ENCODE measurements around the gene ARHGAP11A.

The ARHGAP11A gene

DNA sequence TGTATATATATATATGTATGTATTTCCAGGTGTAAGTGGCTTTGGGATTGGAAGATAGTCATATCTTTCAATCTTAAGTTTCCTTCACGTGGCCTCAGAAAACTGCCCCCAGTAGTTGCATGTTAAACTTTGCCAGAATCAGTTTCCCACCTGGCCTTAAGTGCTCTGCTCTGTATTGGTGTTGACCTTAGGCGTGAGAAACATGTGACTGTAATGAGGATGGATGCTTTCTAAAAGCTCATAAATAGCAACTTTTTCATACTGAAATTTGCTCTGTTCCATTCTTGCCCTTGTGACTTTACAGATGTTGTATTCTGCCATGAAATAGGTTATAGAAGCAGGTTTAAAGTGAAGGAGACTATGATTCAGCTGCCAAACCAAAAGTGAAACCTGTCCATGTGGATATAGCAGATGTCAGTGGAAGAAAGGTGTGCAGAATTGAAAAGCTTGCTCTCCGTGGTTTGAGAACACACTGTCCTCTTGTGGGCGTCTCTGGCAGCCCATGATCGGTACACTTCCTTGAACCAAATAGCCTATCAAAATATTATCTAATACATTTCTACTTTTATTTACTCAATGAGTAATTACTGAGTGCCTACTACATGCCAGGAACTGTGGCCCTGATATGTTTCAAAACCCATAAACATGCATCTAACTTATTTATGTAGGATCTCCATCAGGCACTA, 42.0 kb downstream of the ARHGAP11A start:
- DNase-seq (ENCODE audit: low spot score) = no peak

DNA sequence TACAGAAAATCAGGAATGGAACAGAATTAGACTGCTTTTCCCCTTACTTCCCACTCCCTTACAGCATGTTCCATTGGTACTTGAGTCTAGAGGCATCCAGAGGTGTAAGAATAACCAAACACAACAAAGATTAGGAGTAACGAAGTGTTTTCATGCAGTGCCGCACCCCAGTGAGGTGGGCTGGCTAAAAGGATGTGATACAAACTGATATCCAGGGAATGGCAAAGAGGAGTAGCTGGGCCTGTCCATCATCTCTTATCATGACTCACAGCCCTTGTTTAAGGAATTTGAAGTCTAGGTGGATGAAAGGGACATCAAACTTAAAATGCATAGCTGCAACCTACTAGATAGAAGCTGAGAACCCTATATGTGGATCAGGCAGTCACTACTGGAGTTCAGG, 42.6 kb downstream of the ARHGAP11A start:
- no peak for DNase-seq (ENCODE audit: low spot score)

- DNase-seq (ENCODE audit: low spot score) = no peak
These were observed 44.2 kb downstream of the ARHGAP11A start for GRCh38 chr15:32659340-32660155.

- DNase-seq (ENCODE audit: low spot score) = no peak
These were observed 48.4 kb downstream of the ARHGAP11A start for GRCh38 chr15:32663671-32664070.

DNA sequence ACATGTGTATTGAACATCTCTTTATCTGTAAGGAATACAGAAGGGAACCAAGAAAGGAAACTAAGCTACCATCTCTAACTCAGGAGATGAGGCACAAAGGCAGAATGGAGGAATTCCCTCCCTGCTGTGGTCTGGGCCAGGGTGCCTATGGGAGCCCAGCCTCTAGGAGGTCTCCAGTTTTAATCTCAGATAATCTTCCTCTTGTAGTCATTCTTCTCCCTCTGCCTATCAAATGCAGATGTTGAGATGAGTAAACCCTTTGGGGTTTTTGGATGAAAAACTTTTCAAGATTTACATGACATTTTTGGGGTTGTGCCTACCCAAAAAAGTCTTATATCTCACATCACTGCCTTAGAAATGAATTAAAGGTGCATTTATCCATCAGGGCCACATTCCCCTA, 49.5 kb downstream of the ARHGAP11A start:
- no peak for DNase-seq (ENCODE audit: low spot score)

DNA sequence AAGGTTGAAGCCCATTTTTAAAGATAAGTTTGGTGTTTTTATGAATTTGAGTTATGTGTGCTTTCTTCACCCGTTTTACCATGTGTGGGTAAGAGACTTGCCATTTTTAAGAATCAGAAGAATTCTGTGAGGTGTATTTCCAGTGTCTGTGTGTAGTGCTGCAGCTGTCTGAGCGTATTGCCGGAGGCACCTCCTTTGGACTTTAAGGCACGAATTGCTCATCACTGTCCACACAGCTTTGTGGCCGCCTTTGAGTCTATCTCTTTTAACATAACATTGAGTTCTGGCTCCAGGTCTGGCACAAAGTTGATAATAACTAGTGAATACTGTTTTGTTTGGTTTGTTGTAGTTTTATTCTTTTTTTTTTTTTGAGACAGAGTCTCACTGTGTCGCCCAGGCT, 52.0 kb downstream of the ARHGAP11A start:
- no peak for DNase-seq (ENCODE audit: low spot score)

DNA sequence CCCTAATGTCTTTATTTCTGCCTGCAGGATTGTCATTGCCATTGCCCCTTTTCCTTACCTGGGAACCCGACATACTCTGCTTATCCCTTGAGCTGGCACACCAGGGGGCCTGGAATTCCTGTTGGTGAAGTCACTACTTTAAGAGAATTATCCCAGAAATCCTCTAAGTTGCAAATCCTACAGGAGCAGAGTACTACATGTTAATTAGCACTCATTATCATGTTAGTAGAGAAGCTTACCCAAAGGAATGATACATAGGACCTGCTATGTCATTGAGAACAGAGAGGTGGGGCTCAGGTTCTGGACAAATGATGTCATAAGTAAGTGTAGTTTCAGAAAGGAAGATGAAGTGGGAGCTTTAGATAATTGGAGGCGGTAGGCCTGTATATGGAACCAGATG, 53.6 kb downstream of the ARHGAP11A start:
- no peak for DNase-seq (ENCODE audit: low spot score)

GRCh38 chr15:32669896-32670611, 54.8 kb downstream of the ARHGAP11A start:
- DNase-seq (ENCODE audit: low spot score) = peak; percentile 78

- DNase-seq (ENCODE audit: low spot score) = no peak
These were observed 55.3 kb downstream of the ARHGAP11A start for GRCh38 chr15:32670623-32671022.

DNA sequence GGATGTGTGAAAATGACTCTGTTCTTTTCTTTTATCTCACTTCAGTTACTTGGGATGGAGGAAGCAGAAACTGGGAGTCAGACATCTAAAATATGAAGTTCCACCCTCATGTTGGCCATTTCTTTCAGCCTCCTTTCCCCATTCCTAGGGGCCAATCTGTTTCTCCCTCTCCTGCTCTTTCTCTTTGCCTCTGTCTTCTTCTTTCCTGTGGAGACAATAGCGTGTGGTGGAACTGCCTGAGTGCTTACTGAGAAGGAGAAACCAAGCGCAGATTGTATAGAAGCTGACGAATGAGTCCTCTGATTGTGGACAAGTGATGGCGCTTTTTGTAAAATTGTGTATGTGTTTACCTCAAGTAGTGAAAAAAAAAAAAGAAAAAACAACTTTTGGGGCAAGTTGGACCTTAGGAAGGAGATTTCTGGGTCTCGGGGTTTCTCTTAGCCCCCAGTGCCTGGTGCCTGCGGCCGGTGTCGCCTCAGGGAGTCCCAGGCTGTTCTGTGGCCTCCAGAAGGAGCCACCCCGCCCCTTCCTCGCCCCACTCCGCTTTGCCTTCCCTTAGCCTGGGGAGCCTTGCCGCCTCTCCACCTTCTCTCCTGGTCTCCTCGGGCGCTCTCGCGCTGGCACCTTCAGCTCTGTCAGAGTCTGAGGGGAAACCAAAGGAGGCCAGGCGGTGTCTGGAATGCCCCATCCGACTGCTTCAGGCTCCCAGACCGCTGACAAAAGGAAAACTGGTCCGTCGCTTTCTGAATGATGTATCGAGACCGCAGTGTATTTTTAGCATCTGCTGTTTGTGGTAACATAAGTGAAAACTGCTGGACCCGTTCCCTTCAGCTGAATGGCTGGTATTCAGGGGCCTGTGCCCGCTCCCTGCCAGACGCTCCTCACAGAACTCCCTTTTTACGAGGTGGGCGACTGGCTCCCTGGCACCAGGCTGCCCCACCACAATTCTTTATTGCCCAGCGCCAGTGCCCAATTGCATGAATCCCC, 56.3 kb downstream of the ARHGAP11A start:
- no peak for DNase-seq (ENCODE audit: low spot score)

- no peak for DNase-seq (ENCODE audit: low spot score)
These were observed 59.4 kb downstream of the ARHGAP11A start for GRCh38 chr15:32674681-32675080.

DNA sequence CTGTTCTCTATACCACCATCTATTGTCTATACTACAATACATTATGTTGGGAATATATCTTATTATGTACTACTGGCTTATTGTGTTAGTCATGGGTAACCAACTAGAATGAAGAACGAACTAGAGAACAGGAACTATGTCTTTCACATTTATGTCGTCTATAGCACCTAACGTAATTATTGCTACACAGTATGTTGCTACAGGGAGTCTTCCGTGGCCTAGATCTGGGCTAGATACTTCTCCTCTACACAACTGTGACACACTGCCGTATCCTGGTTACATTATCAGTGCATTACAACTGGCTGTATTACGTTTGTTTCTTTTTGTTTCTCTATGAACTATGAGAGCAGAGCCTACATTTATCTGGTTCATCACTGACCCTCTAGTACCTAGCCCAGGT, 60.2 kb downstream of the ARHGAP11A start:
- DNase-seq (ENCODE audit: low spot score) = no peak

GRCh38 chr15:32676169-32676568, 60.9 kb downstream of the ARHGAP11A start:
- DNase-seq (ENCODE audit: low spot score) = no peak

DNA sequence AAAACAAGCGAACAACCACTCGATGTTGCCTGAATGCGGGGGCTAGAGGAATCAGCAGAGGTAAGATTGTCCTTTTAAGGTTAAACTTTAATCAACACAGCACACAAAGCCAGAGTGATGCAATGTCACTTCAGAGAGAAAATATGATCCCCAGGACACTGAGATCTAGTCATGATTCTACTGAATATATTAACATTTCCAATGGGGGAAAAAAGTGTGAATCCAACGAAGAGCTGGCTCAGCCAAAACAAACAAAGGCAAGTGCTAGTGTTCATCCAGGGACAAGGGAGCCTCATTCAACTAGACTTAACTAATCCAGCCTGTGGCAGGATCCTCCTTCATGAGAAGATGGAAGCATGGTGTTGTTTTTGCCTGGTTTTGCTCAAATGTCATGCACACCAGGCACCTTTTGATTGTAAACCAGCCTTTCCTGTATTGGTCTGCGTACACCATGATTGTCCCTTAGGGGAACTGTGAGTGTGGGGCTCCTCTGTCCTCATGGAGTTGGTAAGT, 62.0 kb downstream of the ARHGAP11A start:
- DNase-seq (ENCODE audit: low spot score) = peak; percentile 33

- DNase-seq (ENCODE audit: low spot score) = no peak
These were observed 64.0 kb downstream of the ARHGAP11A start for GRCh38 chr15:32679298-32679690.

DNA sequence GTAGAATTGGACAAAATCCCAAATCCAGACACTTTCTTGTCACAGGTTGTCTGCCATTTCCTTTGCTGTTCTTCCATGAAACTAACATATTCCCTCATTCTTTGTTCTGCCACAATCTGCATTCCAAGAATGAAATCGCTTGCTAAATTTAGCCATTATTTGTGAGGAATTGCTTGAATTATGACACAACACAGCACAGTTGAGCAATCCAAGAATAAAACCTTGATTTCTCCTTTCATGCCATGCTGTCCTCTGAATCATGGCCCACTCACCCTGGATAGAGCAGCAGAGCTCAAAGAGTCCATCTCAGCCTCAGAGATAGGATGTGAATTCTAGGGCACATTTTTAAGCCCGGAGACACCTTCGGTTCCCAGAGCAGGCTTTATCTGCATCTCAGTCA, 67.3 kb downstream of the ARHGAP11A start:
- no peak for DNase-seq (ENCODE audit: low spot score)

DNA sequence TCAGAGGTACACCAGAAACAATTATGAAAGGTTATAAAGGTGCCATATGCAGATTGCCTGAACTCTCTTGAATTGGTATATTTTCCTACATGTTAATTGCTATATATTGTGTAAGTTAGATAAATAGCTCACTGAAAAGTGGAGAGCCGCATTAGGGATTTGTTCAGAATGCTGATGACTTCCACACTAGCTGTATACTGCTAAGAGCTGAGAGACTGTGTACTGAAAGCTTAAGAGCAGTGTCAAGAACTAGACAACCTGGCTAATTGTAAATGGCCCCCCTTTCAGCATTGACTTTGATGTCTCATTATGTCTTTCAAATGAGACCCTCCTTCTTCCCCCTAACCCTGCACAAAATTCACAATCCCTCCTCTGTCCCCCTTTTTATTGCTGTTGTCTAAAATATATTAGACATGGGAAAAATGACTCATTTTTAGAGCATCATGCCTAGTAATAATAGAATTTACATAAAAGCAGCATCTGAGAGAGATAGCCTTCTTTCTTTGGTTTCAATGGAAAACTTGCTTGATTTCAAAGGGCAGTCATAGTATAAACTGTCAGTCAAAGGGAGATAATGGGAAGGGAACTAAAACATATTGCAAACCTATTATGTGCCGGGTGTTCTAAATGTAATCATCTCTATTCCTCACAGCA, 67.8 kb downstream of the ARHGAP11A start:
- DNase-seq (ENCODE audit: low spot score) = no peak

DNA sequence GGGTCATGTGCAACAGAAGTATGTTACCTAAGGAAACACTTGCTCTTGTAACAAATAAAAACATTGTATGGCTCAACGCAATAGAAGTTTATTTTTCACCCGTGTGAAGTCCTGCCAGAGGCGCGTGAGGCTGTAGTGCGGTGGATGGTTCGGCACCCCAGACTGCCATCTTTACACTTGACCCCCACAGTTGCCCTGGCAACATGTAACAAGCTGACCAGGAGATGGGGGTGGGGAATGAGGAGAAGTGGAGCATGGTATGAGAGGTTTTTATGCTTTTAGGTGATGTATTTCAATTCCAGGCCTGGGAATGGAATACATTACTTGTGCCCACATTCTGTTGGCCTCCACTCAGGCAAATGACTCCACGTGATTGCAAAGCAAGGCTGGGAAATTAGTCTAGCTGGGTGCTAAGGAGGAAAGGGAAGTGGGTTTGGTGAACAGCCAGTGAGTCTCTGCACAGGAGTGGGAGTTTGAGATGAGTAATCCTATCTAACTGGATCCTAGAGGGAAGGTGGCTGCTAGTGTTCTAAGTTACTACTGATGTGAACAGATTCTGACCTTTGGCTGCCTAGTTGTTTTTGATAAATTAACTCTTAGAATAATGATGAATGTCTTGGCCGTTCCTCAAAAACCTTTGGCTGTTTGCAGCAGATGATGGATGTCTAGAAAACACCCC, 68.7 kb downstream of the ARHGAP11A start:
- DNase-seq (ENCODE audit: low spot score) = peak; percentile 43

DNA sequence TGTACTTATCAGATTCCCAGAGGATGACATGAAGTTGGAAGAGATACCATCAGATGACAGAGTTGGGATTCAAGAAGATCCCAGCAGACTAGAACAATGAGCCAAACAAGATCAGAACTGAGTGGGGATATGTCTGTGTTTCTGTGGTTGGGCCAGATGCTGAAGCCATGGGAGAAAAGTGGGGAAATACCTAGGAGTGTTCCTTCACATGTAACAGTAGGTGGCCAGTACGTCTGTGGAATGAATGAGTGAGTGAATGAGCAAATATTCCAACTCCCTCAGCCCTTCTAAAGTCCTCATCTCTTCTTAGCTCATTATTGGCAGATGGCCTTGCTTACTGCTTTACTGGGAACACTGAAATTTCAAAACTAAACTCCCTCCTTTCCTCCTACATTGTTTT, 70.3 kb downstream of the ARHGAP11A start:
- no peak for DNase-seq (ENCODE audit: low spot score)

GRCh38 chr15:32687556-32687955, 72.3 kb downstream of the ARHGAP11A start:
- DNase-seq (ENCODE audit: low spot score) = no peak

Measured in COLO829 (cell line).